Stimulated activated naive CD4-positive, alpha-beta T cell treated with Interleukin-2 at 50 U/mL for 16 hours (primary cell): ENCODE results near the gene WWC2.

ENCODE experiments used
- DNase-seq: peaks from one replicate; lab custom pipeline; 2025; lab: John Stamatoyannopoulos, UW

WWC2 gene

DNA sequence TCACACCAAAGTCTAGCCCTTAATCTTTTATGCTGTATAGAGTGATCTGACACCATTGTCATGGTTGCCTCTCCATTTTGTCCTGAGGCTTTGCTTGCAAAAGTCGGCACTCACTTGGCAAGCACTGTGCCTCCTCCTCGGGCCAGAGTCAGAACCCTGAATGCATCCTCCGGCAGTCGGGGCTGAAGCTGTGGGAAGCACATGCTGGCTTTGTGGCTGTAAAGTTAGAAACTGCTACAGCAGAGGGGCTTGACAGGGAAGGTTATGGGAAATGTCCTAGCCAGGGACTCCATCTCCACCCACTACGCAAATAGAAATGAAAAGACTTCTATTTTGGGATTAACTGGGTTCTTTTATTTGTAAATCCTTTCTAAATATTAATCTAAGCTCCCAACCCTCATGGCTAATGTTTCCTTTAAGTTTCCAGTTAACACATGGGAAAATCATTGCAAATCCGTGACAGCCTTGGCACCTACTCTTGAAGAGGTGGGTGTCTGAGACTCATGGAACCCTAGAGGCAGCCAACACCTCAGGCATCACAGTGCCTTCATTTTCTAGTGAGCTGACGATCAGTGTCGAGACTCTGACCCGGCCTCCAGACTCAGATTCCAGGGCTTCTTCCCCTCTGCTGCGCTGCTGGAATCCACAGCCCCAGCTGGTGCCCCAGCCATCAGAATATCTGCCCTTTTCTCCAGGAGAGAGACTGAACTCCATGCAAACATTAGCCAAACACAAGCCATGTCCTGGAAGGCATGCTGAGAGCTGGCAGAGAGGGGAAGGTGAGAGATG, 231.1 kb downstream of the WWC2 start:
- no peak for DNase-seq

DNA sequence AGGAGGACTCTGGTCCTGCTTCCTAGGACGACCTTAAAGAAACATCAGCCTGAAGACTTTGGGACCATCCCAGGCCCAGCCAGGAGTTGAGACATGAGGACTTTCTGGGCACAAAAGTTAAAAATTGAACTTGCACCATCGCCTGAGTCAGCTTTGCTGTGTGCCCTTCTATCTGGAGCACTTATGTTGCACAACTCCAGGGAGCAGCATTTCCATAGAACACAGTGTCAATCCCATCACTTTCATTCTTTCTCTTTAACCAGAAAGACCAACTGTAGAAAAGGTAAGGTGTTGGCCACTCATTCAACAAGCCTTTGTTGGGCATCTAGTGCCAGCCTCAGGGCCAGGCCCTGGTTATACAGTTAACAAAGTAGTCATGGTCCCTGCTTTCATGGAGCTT, 231.8 kb downstream of the WWC2 start:
- DNase-seq, result no peak

DNA sequence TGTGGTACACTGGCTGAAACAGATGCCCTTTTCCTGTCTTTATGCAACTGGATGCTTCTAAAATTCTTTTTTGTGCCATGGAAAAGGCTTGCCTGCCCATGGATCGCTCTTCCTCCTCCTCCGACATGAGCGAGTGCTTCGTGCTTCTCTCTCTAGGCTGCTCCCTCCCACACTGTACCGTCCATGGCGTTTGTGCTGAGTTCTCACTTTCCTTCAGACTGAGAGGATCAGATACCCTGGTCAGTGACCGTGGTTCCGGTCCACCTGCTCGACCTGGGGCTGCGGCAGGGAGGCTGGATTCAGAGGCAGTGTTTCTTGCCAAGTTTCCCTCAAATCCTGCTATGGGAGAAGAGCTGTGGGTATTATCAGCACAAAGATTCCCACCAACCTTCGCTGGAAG, 233.4 kb downstream of the WWC2 start:
- DNase-seq, result no peak

DNA sequence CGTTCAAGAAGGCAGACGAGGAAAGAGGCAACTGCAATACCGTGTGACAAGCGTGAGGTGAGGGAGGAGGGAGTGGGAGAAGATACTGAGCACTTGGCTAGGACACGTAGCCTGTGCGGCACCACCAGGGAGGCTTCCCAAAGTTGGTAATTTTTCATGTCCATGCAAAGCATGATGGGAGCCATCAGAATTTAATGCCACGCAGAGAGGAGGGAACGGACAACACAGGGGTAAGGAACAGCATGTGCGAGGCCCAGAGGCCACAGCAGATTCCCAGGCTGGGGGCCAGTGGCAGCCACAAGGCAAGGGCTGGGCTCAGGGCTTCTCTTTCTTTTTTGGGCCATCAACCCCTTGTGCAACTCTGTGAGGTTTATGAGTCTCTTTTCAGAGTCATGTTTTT, 234.1 kb downstream of the WWC2 start:
- no peak for DNase-seq

DNA sequence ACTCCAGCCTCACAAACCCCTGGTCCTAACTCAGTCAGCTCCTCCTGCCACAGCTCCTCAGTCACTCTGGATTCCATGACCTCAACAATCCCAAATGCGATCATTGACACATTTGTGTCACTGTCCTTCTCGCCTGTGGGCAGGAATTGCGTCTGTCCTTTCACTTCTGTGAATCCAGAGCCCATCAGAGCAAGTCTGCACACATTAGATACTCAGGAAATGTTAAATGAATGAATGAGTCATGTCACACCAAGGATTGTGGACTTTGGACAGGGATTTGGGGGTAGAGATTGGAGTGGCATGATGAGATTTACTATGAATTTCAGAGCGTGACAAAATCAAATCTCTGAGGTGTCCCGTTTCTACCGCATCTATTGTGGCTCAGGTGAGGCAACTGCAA, 234.9 kb downstream of the WWC2 start:
- DNase-seq, result no peak

DNA sequence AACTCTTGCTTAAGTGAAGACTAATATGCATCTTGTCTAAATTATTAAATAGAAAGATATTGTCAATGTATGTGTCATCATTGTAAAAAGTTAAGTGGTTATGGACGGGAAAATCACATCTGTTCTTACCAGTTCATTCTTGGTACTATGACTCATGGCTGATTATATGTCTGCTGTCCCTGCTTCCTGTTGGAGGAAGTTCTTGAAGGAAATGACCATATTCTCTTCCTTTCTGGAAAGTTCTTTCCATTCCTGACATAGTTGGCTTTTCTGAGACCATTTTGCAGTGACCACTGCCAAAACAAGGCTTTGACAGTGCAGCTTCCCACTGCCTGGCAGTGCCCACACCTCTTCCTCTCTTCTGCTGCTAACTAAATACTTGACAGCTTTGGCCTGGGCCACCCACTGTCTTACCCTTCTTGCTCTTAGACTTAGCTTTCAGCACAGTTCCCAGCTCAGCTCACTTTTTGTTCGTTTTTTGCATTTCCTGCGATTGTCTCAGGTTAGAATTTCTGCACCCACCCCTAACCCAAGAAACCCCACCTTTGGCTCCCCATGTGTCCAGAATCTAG, 236.4 kb downstream of the WWC2 start:
- DNase-seq, result no peak

DNA sequence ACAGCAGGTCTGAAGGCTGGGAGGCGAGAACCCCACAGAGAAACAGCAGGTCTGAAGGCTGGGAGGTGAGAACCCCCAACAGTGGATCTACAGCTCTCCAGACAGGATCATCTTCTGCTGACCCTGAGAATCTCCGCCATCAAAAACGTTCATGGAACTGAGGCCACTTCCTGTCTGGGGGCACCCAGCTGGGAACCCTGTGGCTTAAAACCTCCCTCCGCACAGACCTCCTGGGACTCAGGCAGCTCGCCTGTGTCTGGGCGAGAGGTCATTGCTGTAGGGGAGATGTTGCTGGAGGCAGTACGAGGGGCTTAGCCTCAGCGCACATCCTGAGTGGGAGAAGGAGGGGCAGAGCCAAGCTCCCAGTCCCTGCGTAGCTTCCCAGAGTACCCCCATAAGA, 238.3 kb downstream of the WWC2 start:
- DNase-seq, result no peak

DNA sequence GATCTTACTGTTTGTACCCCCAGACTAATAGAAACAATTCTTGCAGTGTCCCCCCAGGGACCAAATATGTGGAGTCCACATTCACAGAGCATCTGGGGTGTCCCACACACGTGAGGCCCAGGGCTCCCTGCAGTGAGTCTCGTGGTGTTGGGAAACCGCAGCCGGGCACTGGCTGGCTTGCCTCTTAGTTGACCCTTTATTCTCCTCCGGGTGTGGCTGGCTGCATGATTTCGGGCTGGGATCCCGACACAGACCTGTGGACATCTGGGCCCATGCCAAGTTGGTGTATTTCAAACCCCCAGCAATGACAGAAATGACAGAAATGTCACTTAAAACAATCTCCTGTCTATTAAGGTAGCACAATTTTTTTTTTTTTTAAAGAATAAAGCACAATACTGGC, 238.8 kb downstream of the WWC2 start:
- DNase-seq, result no peak

DNA sequence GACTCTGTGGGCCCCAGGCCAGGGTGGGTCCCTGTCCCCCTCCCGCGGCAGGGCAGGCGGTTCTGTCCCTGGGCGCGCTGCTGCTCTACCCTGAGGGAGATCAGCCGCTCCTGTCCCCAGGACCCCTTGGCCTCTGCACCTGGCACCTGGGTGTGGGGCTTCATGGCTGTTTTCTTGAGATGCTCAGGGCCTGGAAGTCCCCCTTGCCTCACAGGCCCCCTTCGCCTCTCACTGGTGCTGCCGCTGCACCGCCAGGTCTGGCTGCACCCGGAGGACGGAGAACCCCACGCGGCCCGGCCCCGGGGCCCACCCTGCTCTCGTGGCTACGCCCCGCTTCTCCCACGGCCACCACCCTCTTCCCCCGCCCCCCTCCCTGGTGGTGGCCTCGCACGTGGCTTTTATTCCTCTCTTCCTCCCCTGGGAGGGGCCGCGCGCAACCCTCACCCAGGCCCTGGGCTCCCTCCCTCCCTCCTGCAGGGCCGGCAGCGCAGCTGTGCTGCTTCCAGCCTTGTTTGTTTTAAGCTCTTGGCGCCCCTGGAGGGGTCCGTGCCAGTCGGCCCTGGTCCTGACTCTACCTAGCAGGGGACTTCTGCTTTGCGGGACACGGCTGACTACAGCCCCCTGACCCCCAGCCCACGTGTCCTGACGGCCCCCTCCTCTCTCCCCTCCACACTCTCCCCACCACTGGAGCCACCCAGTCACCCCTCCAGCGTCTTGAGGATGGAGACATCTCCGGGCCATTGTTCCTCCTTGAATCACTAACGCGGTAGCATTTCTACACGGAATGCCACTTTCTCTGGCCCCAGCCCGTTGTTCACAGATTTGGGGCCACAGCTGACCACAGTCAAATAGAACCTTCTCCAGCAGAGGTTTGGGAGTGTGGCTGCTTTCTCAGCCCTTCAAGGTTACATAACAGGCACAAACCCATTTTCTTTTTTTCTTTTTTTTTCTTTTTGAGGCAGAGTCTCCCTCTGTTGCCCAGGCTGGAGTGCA, 243.8 kb downstream of the WWC2 start:
- no peak for DNase-seq

DNA sequence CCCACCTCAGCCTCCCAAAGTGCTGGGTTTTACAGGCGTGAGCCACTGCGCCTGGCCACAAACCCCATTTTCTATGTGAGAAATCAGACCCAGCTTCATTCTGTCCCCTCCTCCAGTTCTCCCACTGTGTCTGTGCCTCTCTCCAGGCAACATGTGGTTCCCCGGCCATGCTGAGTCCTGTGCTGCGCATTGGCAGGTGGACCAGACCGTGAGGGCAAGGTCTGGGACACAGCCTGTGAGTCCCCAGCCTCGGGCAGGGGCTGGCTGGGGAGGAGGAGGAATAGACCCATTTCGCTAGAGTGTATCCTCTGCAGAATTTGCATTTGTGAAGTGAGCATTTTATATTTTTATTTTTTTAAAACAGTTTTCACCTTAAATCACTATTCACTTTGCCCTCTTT, 244.7 kb downstream of the WWC2 start:
- no peak for DNase-seq

DNA sequence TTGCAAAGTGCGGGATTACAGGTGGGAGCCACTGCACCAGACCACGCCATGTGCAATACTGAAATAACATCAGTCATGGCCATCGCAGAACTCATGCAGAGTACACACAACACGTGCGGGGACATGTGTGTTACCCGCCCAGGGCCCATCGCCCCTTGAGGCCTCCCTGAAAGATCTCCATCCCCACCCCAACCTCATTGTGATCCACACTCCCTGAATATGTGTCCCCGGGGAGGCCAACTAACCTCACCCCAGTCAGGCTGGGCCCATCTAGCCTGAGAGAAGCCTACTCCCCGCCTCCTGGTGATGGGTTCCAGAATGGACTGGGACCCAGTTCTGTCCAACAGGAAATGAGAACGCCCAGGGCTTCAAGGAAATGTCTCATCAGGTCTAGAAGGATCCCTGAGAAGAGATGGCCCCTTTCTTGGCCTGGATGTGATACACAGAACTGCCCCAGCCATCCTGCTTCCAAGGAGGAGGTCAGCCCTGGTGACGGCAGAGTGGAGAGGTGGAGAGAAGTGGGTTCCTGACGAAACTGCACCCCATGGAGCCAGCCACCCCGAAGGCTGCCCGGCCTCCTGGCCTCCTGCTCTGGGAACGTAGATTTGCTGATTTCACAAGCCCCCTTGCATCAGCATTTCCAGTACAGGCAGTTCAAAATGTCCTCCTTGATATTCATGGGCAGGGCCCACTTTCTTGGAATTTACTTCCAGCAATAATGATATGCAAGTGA, 245.6 kb downstream of the WWC2 start:
- DNase-seq, result no peak

DNA sequence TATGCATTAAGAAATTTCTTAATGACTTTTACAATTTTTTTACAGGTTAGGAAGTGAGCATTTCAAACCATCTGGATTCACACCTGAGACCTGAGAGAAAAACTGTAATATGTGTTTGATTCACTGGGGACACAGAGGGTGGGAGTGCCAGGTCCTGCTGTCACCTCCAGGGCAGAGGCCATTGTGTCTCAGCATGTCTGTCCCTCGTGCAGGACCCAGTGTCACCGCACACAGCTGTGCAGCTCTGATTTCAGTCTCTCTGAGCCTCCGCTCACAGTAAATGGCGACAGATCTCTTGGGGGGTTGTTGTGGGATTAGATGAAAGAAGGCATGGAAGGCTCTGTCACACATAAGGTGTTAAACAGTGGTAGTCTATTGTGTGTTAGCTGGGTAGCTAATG, 246.2 kb downstream of the WWC2 start:
- DNase-seq, result no peak

DNA sequence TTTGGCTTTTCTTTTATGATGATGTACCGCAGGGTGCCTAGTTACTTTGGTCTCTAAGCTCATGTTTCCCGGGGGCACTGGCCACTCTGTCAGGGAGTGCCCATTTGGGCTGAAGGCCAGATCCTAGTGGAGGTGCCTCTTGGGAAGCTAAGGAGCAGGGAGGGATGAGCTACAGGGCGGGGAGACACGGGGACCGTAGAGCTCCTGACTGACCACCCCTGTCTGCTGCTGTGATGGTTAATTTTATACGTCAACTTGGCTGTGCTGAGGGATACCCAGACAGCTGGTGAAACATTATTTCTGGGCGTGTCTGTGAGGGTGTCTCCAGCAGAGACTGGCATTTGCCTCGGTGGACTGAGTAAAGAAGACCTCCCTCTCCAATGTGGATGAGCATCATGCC, 248.1 kb downstream of the WWC2 start:
- no peak for DNase-seq

DNA sequence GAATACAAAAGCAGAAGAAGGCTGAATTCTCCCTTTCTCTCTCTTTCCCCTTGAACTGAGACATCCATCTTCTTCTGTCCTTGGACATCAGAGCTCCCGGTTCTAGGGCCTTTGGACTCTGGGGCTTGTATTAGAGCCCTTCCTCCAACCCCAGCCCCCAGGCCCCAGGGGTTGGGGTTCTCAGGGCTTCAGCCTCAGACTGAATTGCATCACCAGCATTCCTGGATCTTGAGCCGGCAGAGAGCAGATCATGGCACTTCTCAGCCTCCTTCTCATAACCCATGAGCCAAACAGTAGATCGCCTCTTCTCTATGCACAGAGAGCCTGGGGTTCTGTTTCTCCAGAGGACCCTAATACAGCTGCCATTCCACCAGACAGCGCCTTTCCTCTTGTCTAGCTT, 248.5 kb downstream of the WWC2 start:
- no peak for DNase-seq

DNA sequence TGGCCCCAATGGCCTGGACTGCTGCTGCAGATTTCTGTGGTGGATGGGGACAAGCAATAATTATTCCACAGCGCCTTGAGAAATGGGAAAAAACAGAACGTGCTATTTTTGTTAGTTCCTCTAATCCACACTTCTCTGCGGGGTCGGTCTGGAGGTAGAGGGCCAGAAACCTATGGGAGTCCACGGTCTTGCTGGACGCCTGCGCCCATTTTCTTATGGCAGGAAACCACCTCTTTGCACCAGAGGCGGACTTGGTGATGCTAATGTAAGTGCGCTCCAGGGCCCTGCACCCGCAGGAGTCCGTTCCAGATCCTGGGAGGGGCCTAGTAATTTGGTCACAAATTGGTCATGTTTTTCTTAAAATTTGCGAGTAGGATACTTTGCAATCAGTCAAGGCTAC, 249.1 kb downstream of the WWC2 start:
- DNase-seq, result no peak

DNA sequence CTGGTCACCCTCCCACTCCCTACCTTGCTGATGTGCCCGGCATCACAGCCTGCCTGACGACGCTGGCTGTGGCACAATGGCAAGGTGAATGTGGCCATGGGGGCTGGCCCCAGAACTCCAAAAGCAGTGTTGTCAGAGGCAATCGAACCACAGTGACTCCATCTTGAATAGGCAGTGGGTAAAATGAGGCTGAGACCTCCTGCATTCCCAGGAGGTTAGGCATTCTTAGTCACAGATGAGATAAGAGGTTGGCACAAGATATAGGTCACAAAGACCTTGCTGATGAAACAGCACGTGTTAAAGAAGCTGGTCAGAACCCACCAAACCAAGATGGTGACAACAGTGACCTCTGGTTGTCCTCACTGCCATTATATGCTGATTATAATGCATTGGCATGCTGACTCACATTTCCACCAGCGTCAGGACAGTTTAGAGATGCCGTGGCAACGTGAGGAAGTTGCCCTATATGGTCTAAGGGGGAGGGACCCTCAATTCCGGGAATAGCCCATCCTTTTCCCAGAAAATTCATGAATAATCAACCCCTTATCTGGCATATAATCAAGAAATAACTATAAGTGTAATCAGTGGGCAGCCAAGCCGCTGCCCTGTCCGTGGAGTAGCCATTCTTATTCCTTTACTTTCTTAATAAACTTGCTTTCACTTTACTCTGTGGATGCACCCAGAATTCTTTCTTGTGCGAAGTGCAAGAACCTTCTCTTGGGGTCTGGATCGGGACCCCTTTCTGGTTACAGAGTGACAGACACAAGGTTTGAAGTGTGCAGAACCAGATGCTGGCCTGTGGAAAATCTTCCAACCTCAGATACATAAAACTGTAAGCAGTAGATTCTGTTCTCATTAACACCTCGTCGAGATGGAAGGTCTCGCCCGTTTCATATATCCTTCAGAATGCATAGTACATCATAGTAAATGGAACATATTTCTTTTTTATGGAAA, 249.9 kb downstream of the WWC2 start:
- DNase-seq, result peak; percentile 24

DNA sequence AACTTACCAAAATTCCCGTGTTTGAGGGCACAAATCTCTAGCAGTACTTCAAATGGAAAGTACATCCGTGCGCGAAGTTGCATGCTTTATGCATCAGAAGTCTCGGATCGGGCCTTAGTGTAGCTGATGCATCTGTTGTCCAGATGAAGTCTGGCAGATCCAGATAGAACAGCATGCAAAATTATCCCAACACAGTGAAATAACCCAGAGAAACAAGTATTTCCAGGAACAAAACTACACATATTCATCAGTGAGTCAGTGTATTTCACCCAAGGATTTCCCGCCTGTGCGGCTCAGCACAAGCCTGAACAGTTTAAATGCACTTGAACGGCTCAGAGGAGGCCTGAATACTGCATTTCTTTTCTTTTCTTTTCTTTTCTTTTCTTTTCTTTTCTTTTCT, 250.6 kb downstream of the WWC2 start:
- no peak for DNase-seq

DNA sequence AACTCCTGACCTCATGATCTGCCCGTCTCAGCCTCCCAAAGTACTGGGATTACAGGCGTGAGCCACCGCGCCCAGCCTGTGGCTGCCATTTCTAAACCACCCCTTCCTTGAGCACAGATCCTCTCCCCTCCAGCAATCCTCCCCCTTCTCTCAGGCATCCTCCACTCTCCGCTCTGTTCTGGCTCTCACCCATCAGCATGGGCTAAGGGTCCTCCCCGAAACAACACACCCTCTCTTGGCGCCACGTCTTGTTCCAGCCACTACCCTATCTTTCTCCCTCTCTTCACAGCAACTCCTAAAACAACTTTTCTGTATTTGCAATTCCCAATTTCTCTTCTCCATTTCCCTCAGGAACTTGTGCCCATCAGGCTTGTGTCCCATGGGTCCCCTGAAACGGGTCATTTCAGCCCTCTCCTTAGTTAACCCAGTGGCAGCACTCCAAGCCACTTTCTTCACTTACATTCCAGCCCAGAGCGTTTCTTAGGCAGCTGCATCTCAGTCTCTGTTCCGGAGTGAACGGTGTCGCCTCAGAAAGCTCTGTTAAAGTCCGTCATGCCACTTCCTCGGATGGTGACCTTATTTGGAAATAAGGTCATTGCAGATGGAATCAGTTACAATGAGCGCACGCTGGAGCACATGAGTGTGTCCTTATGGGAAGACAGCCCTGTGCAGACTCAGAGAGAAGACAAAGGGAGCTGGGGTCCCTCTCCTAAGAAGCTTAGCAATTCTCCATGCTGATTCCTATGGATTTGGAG, 251.4 kb downstream of the WWC2 start:
- DNase-seq, result no peak

DNA sequence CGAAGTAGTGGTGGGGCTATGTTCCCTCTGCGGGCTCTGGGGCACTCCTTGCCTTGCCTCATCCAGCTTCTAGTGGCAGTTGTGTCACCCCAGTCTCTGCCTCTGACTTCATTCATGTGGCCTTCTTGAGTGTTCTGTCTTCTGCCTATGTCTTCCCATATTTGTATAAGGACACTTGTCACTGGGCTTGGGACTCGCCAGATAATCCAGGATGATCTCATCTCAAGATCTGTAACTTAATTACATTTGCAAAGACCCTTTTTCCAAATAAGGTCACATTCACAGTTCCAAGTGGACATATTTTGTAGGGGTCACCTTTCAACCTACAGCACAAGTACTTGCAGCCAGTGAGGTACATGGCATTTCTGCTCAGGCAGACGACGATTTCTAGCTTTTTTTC, 253.5 kb downstream of the WWC2 start:
- no peak for DNase-seq

DNA sequence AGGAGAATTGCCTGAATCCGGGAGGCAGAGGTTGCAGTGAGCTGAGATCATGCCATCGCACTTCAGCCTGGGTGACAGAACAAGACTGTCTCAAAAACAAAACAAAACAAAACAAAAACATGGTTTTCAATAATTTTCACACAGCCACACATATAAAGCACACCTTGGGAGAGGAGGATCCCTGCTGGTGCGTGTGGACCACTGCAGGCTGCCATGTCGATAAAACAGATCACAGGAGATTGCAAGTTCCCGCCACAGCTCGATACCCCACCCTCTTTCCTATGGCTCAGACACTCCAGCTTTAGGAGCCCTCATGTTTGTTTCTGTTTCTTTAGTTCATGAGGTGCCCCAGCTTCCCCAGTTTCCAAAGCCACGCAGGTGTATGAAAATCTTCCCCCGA, 254.5 kb downstream of the WWC2 start:
- no peak for DNase-seq
